Measurements from ENCODE around the gene CAT. TPM values are rescaled to one million over a fixed set of nuclear protein-coding genes. Genes with fewer than 3 reads are reported as not detected.

CAT gene
- total and polyA plus RNA-seq, 9 of the 15 experiments (the other 6 are each of a cell fraction or from before 2014, with no cell fraction given), result 86.7 to 183 (median 114) TPM

GRCh38 chr11:34438529-34439507 lies at the start of gene CAT (continued):
- TF ChIP-seq, protein P1, sequence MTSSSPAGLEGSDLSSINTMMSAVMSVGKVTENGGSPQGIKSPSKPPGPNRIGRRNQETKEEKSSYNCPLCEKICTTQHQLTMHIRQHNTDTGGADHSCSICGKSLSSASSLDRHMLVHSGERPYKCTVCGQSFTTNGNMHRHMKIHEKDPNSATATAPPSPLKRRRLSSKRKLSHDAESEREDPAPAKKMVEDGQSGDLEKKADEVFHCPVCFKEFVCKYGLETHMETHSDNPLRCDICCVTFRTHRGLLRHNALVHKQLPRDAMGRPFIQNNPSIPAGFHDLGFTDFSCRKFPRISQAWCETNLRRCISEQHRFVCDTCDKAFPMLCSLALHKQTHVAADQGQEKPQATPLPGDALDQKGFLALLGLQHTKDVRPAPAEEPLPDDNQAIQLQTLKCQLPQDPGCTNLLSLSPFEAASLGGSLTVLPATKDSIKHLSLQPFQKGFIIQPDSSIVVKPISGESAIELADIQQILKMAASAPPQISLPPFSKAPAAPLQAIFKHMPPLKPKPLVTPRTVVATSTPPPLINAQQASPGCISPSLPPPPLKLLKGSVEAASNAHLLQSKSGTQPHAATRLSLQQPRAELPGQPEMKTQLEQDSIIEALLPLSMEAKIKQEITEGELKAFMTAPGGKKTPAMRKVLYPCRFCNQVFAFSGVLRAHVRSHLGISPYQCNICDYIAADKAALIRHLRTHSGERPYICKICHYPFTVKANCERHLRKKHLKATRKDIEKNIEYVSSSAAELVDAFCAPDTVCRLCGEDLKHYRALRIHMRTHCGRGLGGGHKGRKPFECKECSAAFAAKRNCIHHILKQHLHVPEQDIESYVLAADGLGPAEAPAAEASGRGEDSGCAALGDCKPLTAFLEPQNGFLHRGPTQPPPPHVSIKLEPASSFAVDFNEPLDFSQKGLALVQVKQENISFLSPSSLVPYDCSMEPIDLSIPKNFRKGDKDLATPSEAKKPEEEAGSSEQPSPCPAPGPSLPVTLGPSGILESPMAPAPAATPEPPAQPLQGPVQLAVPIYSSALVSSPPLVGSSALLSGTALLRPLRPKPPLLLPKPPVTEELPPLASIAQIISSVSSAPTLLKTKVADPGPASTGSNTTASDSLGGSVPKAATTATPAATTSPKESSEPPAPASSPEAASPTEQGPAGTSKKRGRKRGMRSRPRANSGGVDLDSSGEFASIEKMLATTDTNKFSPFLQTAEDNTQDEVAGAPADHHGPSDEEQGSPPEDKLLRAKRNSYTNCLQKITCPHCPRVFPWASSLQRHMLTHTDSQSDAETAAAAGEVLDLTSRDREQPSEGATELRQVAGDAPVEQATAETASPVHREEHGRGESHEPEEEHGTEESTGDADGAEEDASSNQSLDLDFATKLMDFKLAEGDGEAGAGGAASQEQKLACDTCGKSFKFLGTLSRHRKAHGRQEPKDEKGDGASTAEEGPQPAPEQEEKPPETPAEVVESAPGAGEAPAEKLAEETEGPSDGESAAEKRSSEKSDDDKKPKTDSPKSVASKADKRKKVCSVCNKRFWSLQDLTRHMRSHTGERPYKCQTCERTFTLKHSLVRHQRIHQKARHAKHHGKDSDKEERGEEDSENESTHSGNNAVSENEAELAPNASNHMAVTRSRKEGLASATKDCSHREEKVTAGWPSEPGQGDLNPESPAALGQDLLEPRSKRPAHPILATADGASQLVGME (CRISPR knock-in tag; IDR thresholded peaks at IDR 0.05), result no peak
- TF ChIP-seq HMGN3 (IDR thresholded peaks at IDR 0.05; ENCODE audit: borderline replicate concordance, extremely low read depth, insufficient read length, low read depth, low read length) (peak; percentile 99), ZNF197 (CRISPR knock-in tag; IDR thresholded peaks at IDR 0.05; ENCODE audit: low read depth) (no peak), BRF1 (IDR thresholded peaks at IDR 0.05; ENCODE audit: borderline replicate concordance, extremely low read depth, insufficient read length) (no peak), RAD21 (CRISPR knock-in tag; conservative IDR thresholded peaks at IDR 0.05 in 1 of 2, IDR thresholded peaks at IDR 0.05 in 1 of 2) (no peak), HOXB6 (CRISPR knock-in tag; IDR thresholded peaks at IDR 0.05; ENCODE audit: borderline replicate concordance) (no peak), GATA2 (CRISPR knock-in tag; IDR thresholded peaks at IDR 0.05) (peak; percentile 91), PCBP2 (IDR thresholded peaks at IDR 0.05; ENCODE audit: low read depth, low read length, poor library complexity, severe bottlenecking) (no peak)
- TF ChIP-seq, protein P2, sequence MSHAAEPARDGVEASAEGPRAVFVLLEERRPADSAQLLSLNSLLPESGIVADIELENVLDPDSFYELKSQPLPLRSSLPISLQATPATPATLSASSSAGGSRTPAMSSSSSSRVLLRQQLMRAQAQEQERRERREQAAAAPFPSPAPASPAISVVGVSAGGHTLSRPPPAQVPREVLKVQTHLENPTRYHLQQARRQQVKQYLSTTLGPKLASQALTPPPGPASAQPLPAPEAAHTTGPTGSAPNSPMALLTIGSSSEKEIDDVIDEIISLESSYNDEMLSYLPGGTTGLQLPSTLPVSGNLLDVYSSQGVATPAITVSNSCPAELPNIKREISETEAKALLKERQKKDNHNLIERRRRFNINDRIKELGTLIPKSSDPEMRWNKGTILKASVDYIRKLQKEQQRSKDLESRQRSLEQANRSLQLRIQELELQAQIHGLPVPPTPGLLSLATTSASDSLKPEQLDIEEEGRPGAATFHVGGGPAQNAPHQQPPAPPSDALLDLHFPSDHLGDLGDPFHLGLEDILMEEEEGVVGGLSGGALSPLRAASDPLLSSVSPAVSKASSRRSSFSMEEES (CRISPR knock-in tag; IDR thresholded peaks at IDR 0.05), result no peak
- TF ChIP-seq, protein P3, sequence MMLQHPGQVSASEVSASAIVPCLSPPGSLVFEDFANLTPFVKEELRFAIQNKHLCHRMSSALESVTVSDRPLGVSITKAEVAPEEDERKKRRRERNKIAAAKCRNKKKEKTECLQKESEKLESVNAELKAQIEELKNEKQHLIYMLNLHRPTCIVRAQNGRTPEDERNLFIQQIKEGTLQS (IDR thresholded peaks at IDR 0.05), result no peak
- TF ChIP-seq, protein P3 (CRISPR knock-in tag; conservative IDR thresholded peaks at IDR 0.05), result no peak; the same call in 1 of the 2 replicates
- TF ChIP-seq, protein P4, sequence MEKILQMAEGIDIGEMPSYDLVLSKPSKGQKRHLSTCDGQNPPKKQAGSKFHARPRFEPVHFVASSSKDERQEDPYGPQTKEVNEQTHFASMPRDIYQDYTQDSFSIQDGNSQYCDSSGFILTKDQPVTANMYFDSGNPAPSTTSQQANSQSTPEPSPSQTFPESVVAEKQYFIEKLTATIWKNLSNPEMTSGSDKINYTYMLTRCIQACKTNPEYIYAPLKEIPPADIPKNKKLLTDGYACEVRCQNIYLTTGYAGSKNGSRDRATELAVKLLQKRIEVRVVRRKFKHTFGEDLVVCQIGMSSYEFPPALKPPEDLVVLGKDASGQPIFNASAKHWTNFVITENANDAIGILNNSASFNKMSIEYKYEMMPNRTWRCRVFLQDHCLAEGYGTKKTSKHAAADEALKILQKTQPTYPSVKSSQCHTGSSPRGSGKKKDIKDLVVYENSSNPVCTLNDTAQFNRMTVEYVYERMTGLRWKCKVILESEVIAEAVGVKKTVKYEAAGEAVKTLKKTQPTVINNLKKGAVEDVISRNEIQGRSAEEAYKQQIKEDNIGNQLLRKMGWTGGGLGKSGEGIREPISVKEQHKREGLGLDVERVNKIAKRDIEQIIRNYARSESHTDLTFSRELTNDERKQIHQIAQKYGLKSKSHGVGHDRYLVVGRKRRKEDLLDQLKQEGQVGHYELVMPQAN (IDR thresholded peaks at IDR 0.05; ENCODE audit: borderline replicate concordance), result peak; percentile 93
